PFSK-1 (cell line): ENCODE data around the gene ESF1.

ENCODE experiments used
- FOXP2 ChIP-seq: optimal IDR thresholded peaks from 2 replicates; pipeline ENCODE3; 2011; ENCODE audit warnings: borderline replicate concordance, control low read depth, inconsistent platforms; ENCODE audit not compliant: insufficient read depth; ENCODE audit errors: extremely low read length, extremely low read depth
- POLR2AphosphoS5 ChIP-seq: IDR thresholded peaks from 2 replicates; pipeline ENCODE4 v1.6.1; 2012; ENCODE audit warnings: low read depth, mild to moderate bottlenecking, control low read depth, low read length, moderate library complexity
- SIN3A ChIP-seq: IDR thresholded peaks from 2 replicates; pipeline ENCODE4 v1.6.1; 2012; ENCODE audit warnings: mild to moderate bottlenecking, low read length, moderate library complexity, borderline replicate concordance; ENCODE audit not compliant: insufficient read depth
- TAF1 ChIP-seq: IDR thresholded peaks from 2 replicates; pipeline ENCODE4 v1.6.1; 2012; ENCODE audit warnings: low read length, control low read depth, borderline replicate concordance; ENCODE audit not compliant: insufficient read depth
- TF ChIP-seq, protein P1 (sequence below), 2 experiments: IDR thresholded peaks; 2 replicates each; pipeline versions ENCODE4 v1.6.1 to v1.8.0; 2011 to 2012; ENCODE audit warnings: low read depth in 2 of 2, low read length in 2 of 2, control low read depth in 1 of 2, inconsistent platforms in 1 of 2, mild to moderate bottlenecking in 1 of 2, moderate library complexity in 1 of 2; ENCODE audit not compliant: insufficient read depth in 1 of 2

ESF1 gene

DNA sequence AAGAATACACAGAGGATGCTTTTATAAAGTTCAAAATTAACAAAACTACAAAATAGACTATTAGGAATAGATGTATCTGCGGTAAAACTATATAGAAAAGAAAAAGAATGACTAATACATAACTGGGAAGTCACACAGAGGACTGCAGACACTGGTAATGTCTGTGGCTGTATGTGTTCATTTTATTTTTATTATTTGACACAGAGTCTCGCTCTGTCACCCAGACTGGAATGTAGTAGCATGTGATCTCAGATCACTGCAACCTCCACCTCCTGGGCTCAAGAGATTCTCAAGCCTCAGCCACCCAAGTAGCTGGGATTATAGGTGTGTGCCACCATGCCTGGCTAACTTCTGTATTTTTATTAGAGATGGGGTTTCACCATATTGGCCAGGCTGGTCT, 38.9 kb downstream of the ESF1 start:
- no peak for TF ChIP-seq POLR2AphosphoS5
- TF ChIP-seq SIN3A, result no peak
- no peak for TF ChIP-seq FOXP2
- TF ChIP-seq, protein P1, sequence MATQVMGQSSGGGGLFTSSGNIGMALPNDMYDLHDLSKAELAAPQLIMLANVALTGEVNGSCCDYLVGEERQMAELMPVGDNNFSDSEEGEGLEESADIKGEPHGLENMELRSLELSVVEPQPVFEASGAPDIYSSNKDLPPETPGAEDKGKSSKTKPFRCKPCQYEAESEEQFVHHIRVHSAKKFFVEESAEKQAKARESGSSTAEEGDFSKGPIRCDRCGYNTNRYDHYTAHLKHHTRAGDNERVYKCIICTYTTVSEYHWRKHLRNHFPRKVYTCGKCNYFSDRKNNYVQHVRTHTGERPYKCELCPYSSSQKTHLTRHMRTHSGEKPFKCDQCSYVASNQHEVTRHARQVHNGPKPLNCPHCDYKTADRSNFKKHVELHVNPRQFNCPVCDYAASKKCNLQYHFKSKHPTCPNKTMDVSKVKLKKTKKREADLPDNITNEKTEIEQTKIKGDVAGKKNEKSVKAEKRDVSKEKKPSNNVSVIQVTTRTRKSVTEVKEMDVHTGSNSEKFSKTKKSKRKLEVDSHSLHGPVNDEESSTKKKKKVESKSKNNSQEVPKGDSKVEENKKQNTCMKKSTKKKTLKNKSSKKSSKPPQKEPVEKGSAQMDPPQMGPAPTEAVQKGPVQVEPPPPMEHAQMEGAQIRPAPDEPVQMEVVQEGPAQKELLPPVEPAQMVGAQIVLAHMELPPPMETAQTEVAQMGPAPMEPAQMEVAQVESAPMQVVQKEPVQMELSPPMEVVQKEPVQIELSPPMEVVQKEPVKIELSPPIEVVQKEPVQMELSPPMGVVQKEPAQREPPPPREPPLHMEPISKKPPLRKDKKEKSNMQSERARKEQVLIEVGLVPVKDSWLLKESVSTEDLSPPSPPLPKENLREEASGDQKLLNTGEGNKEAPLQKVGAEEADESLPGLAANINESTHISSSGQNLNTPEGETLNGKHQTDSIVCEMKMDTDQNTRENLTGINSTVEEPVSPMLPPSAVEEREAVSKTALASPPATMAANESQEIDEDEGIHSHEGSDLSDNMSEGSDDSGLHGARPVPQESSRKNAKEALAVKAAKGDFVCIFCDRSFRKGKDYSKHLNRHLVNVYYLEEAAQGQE (IDR thresholded peaks at IDR 0.05; ENCODE audit: insufficient read depth in 1 of 2, low read depth in 2 of 2, low read length in 2 of 2), result no peak
- no peak for TF ChIP-seq TAF1

GRCh38 chr20:13744352-13744751, 40.4 kb downstream of the ESF1 start:
- no peak for TF ChIP-seq TAF1
- no peak for TF ChIP-seq FOXP2
- no peak for TF ChIP-seq POLR2AphosphoS5
- TF ChIP-seq SIN3A, result no peak
- TF ChIP-seq, protein P1 (IDR thresholded peaks at IDR 0.05; ENCODE audit: insufficient read depth in 1 of 2, low read depth in 2 of 2, low read length in 2 of 2), result no peak

DNA sequence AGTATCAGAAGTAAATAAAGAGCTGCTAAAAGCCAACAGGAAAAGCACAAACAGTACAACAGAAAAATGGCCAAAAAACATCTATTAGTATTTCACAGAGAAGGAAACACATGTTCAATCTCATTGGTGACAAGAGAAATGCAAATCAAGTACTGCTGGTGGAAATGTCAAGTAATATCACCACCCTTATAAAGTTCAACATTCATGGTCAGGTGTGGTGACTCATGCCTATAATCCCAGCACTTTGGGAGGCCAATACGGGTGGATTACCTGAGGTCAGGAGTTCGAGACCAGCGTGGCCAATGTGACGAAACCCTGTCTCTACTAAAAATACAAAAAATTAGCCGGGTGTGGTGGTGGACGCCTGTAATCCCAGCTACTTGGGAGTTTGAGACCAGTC, 42.8 kb downstream of the ESF1 start:
- TF ChIP-seq SIN3A, result no peak
- no peak for TF ChIP-seq FOXP2
- no peak for TF ChIP-seq TAF1
- TF ChIP-seq, protein P1 (IDR thresholded peaks at IDR 0.05; ENCODE audit: insufficient read depth in 1 of 2, low read depth in 2 of 2, low read length in 2 of 2), result no peak
- TF ChIP-seq POLR2AphosphoS5, result no peak

DNA sequence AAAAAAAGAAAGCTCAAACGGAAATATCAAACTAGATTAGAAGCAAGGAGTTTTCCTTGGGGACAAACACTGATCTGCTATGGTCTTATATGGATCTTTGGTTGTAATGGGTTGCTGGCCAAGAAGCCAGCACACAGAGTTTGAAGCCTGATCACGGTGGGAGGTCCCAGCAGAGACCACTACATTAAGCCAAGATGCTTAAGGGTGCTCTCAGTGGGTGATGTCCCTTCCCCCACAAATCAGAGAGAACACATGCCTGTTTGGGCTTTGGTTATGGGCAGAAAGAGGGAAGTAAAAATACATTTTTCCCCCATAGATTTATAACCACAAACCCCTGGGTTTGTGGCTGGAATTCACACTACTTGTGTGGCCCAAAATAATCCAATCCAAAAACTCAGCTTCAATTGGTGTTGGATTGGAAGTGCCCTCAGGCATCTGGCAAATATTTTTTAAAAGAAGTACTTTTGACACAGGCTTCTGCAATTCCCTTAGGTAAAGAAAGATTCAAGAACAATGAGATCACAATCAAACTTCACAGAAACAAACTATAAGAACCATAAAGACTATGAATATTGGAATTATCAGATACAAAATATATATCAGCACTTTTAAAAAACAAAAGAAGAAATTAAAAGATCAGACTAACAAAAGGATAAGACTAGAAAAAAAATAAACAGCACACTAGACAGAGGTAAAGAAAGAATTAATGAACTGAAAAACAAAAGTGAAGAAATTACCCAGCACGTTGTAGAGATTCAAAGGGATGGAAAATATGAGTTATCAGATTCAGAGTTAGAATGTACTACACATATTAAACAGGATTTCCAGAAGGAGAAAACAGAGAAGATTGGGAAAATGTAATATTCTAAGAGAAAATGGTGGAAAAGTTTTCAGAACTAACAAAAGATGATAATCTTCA, 44.7 kb downstream of the ESF1 start:
- TF ChIP-seq POLR2AphosphoS5, result no peak
- TF ChIP-seq, protein P1 (IDR thresholded peaks at IDR 0.05; ENCODE audit: insufficient read depth in 1 of 2, low read depth in 2 of 2, low read length in 2 of 2), result no peak
- no peak for TF ChIP-seq SIN3A
- TF ChIP-seq FOXP2, result no peak
- TF ChIP-seq TAF1, result no peak
